ENCODE data around the gene CLOCK.

Gene CLOCK

DNA sequence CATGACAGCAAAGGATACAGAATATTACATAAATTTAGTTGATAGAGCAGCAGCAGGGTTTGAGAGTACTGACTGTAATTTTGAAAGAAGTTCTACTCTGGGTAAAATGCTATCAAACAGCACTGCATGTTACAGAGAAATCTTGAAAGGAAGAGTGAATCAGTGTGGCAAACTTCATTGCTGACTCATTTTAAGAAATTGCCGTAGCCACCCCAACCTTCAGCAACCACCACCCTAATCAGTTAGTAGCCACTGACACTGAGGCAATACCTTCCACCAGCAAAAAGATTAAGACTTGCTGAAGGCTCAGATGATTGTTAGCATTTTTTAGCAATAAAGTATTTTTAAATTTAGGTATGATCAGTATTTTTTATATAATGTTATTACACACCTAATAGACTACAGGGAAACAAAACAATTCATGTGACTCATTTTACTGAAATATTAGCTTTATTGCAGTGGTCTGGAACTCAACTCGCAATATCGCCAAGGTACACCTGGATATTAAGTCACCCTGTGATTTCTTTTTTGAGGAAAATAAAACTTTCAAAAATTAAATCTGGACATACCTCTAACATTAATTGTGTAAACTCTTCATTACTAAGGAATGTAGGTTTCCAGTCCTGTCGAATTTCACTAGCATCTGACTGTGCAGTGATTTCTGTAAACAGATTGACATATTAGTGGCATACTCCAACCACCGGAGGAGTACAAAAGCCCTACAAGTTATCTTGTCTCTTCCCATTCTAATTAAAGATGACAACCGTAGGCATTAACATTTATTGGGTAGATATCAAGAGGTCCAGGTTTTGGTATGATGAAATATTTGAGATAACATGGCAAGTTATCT is 71.1 kb downstream of the CLOCK start:
- DNase-seq (ENCODE audit: low spot score), result peak; percentile 33

DNA sequence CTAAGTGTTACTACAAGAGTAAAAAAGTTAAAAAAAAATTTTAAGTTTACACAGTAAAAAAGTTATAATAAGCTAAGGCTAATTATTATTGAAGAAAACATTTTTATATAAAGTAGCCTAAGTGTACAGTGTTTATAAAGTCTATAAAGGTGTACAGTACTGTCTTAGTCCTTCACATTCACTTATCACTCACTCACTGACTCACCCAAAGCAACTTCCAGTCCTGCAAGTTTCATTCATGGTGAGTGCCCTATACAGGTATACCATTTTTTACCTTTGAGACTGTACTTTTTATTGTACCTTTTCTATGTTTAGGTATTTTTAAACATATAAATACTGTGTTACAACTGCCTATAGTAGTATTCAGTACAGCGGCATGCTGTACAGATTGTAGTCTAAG is 76.7 kb downstream of the CLOCK start:
- DNase-seq (ENCODE audit: low spot score), result no peak

DNA sequence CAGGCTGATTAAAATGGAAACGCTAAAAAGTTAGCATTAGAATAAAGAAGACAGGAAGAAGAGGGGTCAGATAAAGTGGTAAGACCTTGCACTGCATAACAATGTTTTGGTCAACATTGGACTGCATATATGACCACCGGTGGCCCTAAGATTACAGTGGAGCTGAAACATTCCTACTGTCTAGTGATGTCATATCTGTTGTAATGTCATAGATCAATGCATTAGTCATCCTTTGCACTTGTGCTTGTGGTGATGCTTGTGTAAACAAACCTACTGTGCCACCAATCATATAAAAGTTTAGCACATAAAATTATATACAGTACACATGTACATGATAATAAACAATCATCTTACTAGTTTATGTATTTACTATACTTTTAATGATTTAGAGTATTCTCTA is 78.0 kb downstream of the CLOCK start:
- DNase-seq (ENCODE audit: low spot score), result peak; percentile 11

DNA sequence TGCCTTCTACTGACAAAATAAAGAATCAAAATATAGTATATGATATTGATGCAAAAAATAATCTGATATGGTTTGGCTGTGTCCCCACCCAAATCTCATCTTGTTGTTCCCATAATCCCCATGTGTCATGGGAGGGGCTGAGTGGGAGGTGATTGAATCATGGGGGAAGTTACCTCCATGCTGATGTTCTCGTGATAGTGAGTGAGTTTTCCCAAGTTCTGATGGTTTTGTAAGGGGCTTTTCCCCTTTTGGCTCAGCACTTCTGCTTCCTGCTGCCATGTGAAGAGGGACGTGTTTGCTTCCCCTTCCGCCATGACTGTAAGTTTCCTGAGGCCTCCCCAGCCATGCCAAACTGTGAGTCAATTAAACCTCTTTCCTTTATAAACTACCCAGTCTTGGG is 80.7 kb downstream of the CLOCK start:
- no peak for DNase-seq (ENCODE audit: low spot score)

DNA sequence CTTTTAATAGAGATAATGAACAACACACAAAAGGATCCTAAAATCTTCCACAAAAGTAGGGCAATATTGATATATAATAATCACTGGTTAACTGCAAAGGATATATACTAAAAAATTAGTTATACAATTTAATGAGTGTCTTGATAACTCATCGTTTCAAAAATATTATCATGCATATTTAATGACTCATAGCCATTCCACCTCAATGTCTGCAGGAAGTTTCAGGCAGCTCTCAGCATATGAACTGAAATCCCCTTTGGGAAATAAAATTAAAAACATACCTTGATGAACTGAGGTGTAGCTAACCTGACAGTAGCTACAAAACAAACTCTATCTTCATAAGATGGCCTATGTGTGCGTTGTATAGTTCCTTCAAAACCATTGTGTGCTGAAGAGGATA is 88.1 kb downstream of the CLOCK start:
- peak; percentile 20 for DNase-seq (ENCODE audit: low spot score)

DNA sequence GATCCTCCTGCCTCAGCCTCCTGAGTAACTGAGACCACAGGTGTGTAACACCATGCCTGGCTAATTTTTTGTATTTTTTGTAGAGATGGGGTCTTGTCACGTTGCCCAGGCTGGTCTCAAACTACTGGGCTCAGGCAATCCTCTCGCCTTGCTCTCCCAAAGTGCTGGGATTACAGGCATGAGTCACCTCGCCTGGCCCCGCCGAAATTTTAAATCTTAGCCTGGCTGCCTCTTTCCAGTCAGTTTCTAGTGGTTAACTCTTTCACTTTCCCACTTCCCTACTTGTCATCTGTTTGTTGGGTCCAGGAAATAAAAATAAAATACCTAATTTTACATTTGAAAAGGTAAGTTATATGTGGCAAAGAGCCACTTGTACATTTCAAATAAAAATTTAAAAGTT is 88.5 kb downstream of the CLOCK start:
- DNase-seq (ENCODE audit: low spot score), result peak; percentile 53

DNA sequence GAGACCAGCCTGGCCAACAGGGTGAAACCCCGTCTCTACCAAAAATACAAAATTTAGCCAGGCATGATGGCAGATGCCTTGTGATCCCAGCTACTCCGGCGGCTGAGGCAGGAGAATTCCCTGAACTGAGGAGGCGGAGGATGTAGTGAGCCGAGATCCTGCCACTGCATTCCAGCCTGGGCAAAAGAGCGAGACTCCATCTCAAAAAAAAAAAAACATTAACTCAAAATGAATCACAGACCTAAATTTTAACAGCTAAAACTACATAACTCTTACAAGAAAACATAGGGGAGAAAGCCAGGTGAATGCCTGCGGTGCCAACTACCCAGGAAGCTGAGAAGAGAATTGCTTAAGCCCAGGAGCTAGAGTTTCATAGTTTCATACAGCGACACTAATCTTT is 96.1 kb downstream of the CLOCK start:
- DNase-seq (ENCODE audit: low spot score), result no peak

DNA sequence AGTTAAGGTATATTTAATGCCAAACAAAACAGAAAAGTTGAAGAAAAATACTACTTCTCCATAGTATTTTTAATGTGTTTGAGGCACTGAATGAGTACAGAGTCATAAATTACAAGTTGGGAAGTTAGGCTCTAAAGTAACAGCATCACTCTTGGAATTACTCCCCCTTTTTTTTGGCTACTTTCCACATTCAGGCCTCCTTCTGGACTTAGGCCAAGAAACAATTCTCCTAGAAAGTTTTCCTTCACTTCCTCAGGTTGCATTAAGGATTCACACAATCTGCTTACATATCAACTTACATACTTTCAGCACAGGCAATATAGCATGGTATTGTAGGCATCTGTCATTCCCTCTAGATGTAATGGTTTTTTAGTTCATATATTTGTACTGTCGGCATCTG is 98.9 kb downstream of the CLOCK start:
- DNase-seq (ENCODE audit: low spot score), result no peak

DNA sequence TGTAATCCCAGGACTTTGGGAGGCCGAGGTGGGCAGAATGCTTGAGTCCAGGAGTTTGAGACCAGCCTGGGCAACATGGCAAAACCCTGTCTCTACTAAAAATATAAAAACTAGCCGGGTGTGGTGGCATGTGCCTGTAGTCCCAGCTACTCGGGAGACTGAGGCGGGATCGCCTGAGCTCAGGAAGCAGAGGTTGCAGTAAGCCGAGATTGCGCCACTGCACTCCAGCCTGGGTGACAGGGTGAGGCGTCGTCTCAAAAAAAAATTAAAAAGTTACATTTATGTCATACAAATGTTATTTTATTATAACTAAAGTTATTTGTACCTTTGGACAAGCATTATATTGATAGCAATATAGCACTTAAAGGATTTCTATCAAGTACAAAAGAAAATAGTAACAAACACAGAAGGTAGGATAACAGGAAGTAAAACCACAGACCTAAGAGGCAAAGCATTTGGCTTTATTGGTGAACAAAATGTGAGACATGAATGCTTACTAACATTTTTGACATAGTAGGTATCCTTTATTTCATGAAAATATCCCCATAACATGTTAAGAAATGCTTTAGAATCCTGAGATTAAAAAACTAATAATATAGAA is 99.5 kb downstream of the CLOCK start:
- no peak for DNase-seq (ENCODE audit: low spot score)

DNA sequence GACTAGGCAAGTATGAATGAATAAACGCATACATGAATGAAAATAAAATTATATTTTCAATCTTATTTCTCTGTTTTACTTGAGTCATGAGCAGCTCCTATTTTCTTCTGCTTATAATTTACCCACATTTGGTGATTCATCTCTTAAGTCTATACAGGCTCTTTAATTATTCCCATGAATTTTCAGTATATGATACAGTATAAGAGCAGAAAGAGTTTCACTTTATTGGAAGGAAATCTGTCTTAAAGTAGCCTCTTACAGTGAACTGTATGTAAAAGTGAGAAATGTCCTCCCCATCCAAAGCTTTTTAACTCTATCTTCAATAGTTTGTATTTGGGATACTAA is 100.2 kb downstream of the CLOCK start:
- no peak for DNase-seq (ENCODE audit: low spot score)

DNA sequence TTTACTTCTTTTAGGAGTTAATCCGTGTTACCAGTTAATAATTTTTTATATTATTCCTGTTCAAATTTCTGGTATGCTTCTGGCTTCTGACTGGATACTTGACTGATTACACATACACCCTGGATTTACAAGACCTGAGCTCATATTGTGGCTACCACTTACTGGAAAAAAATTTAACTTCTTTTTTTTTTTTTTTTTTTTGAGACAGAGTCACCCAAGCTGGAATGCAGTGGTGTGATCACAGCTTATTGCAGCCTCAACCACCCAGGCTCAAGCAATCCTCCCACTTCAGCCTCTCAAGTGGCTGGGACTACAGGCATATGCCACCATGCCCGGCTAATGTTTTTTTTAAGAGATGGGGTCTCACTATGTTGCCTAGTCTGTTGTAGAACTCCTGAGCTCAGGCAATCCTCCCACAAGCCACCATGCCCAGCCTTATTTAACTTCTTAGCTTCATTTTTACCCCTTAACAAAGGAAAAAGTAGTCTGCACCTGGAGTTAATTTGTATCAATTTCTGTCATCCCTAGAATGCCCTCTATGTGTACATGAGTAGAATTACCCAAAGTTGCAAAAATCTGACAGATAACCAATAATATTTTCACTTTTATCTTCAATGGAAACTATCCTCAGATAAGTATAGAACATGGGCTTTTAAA is 100.7 kb downstream of the CLOCK start:
- DNase-seq (ENCODE audit: low spot score), result peak; percentile 52

DNA sequence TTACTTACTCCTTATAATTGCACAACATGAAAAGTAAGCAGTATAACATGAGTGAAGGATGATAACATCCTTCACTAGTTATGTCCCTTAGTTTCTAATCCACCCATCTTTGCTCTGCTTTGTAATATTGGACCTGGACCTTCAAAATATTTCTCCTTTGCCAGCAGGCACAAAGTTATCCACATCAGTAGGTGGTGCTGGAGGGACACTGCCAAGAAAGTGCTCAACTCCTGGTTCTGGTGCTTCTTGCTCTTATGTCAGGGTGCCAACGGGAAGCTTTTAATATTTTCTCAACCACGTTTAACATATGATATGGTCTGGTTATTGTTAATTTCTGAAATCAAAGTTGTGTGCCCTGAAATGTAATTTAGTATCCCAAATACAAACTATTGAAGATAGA is 101.9 kb downstream of the CLOCK start:
- peak; percentile 41 for DNase-seq (ENCODE audit: low spot score)

DNA sequence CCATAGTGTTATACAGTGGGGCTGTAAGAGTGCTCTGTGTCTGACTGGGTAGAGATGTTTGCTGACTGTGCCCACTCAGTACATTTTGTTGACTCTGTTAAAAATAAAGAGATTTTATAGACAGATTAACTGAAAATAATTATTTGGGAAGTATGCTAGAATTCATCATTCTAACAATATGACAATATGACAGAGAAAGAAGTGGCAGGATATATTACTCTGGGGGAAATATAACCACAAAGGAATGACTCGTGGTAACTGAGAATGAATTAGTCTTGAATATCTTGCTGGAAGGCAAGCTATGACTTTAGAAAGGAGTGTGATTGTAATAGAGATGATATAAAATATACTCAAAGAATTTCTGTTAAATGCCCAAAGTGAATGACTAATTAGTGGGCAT is 104.2 kb downstream of the CLOCK start:
- no peak for DNase-seq (ENCODE audit: low spot score)

DNA sequence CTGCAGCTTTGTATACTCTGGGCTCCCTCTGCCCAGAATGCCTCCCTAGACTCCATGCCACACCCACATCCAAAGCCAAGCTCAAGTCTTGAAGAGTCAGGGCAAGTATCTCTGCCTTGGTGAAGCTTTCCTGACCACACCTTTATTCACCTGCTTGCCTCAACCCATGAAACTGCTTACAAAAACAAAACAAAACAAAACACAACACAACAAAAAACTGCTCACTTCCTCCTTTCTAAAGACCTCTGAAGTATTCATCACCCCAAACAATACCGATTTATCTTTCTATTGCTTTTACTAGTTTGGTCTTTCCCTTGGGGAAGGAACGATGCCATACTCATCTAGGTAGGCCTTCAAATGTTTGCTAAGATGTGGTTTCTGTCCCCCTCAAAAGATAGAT is 105.9 kb downstream of the CLOCK start:
- no peak for DNase-seq (ENCODE audit: low spot score)

DNA sequence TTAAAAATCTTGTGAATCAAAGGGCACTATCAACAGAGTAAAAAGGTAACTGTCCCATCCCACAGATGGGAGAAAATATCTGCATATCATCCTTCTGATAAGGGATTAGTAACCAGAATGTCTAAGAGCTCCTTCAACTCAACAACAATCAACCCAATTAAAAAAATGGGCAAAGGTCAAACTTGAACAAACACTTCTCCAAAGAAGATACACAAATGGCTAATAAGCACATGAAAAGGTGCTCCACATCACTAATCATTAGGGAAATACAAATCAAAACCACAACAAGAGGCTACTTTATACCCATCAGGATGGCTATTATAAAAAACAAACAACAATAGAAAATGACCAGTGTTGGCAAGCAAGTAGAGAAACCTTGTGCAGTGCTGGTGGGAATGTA is 107.7 kb downstream of the CLOCK start:
- no peak for DNase-seq (ENCODE audit: low spot score)

DNA sequence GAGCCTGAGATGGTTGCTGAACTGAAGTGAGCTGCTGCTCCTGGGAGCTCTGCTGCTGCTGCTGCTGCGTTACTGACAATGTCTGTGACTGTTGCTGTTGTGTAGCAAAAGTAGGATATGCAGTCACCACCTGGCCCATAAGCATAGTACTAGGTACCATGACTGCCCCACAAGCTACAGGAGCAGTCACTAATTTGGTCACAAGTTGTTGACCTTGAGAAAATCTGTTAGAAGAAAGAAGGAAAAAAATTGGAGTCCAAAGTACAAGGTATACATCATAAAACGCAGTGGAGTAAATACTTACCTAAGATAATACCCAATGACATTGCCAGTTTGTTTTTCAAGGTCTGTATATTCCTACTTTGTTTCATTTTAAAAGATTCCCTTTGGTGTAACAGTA is 108.4 kb downstream of the CLOCK start:
- no peak for DNase-seq (ENCODE audit: low spot score)

DNA sequence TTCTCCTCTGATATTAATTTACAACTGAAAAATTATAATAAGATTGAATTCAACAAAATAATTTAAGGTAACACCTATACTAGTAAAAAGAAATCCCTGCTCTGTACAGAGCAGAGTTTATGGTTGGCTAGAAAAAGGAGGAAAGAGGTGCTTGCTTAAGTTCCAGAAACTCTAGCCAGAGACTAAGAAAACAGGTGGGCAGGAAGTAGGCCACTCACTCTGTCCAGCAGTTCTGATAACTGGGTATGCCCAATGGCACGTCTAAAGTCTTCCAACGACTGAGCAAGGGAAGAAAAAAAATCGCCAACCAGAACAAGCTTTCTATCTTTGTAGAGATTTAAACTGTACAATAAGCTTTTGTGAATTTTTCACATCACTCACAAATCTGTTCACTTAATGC is 108.9 kb downstream of the CLOCK start:
- DNase-seq (ENCODE audit: low spot score), result no peak

DNA sequence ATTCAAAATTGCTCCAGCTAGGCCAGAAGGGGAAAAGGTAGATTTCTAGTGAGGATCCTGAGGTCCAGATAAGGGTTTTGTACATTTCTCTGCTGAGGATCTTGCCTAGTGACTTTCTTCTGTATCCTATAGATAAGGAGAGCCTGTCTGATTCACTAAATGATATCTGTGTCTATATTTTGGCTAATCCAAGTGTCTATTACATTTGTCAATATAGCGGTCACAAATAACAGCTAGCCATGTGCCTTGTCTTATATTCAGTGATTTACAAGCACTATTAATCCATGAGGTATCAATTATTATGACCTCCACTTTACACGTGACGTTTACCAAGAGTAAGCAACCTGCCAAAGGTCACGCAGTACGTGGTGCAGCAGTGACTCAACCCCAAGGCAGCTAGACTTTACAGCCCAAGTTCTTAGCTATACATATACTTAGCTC is 109.3 kb downstream of the CLOCK start:
- no peak for DNase-seq (ENCODE audit: low spot score)

DNA sequence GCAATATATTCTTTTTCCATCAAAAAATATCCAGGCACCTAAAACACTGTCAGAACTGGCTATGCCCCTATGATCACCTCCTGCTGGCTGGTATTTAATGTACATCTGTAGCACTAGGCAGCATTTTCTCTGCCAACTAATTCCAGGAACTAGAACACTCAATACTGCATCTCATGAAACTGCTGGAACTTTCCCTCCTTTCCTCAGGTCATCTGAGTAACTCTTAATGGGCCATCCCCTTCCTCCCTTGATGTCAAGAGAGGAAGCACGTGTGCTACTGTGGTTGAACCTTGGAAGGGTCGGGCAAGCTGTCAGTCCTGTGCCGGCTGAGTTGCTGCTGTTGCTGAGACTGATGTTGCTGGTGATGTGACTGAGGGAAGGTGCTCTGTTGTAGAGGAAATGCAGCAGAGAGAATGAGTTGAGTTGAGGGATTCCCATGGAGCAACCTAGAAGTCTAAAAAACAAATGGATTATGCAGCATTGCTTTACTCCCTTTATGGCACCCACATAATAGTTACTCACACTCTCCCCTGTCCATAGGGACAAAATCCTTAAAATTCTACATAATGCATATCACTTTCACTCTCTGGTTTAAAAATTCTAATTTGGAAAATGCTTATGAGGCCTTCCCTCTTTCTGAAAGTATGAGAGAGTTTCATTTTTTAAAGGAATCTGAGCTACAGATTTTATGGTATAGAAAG is 111.4 kb downstream of the CLOCK start:
- DNase-seq (ENCODE audit: low spot score), result peak; percentile 13

DNA sequence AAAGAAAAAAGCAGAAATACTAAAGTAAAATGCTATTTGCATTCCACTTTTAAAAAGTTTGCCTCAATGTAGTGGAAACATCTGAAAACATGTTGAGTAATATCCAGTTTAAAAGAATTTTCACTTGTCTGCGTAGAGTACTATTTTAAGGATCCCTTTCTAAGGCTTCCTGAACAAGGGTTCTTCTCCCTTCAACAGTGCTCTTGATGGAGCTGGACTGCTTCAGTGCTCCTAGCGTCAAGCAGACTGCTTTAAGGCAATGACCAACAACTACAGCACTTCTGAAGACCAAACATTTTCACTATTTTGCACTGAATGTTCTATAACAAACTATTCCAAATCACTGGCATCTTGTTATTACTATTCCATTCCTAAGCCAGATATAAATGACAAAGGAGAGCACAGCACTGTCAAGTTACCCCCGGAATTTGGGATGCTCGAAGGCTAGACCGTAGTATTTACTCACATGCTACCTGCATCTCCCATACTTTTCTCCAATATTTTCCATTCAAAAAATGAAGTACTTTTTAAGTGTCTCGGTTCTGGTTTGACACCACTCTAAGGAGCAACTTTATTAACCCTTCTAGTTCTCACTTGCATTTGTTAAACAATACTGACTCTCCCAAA is 114.9 kb downstream of the CLOCK start:
- no peak for DNase-seq (ENCODE audit: low spot score)

DNA sequence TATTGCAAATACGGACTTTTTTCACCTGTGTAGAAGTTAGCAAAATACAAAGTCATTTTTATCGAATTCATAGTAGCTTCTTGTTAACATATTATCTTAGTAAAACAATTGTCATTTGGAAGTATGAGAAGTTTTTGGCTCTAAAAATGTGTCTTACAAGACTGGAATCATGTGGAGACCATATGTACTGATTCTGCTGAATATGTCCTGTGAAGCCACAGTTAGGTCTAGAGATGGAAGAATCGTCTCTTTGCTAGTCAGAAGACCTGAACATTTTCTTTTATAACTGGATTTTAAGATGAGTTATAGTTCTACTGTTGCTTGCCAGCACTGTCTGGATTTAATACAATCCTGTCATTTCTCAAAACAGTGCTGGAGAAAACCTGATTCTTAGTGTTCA is 121.9 kb downstream of the CLOCK start:
- no peak for DNase-seq (ENCODE audit: low spot score)

DNA sequence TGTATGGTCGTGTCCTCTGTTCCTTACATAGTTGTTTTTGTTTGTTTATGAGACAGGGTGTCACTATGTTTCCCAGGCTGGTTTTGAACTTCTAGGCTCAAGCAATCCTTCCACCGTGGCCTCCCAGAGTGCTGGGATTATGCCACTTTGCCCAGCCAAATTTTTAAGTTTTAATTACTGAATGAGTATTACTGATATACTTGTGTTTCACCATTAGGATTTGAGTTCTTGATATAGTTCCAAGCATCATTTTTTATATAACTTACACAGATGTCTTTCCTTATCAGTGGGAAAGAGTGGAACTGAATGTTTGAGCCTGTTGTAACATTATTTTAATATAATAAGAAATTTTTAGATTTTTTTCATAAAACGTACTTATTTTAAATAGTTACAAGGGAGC is 130.5 kb downstream of the CLOCK start:
- no peak for DNase-seq (ENCODE audit: low spot score)
